B cell (primary cell): ENCODE measurements around the gene LAMC2. TPM values are rescaled to one million over a fixed set of nuclear protein-coding genes. Genes with fewer than 3 reads are reported as not detected.

Experiments used
- ATAC-seq: fragments of 200-7000 bp; cut with Tn5 transposase; one replicate; pipeline ENCODE4 v1.10.0; 2021; ENCODE audit warnings: low read depth, mild to moderate bottlenecking, moderate number of reproducible peaks, moderate library complexity
- CTCF ChIA-PET: fragments of 350-600 bp; sonication (Branson Sonifier 250); formaldehyde crosslinking; loops from one replicate; lab custom pipeline; 2021; ENCODE audit warnings: antibody characterized with exemption, inconsistent platforms; lab: Charles Lee
- POLR2A ChIA-PET: fragments of 350-600 bp; sonication (Branson Sonifier 250); formaldehyde crosslinking; loops from one replicate; lab custom pipeline; 2021; ENCODE audit warnings: antibody characterized with exemption; lab: Charles Lee
- DNase-seq: peaks from one replicate; pipeline ENCODE4 v3.0.0; 2013
- H2AFZ ChIP-seq: 2 replicates; pipeline ENCODE4 v1.6.1; 2012; ENCODE audit warnings: mild to moderate bottlenecking, low read depth, low read length; ENCODE audit not compliant: insufficient read depth, poor library complexity, severe bottlenecking
- H3K27ac ChIP-seq, 2 donors: 1 replicate in 1 of 2; 2 replicates in 1 of 2; pipeline ENCODE4 v1.5.1; 2012 to 2013; ENCODE audit warnings: low read length in 2 of 2, mild to moderate bottlenecking in 2 of 2, moderate library complexity in 1 of 2
- H3K27me3 ChIP-seq, 4 experiments: fragments of 200-600 bp in 1 of 4; sonication (generic) in 1 of 4; replicated peaks in 1 of 4; 1 replicate in 2 of 4; 2 replicates in 2 of 4; pipeline versions ENCODE4 v1.6.1 to v1.7.0; 2013 to 2016; ENCODE audit warnings: low read length in 3 of 4, mild to moderate bottlenecking in 2 of 4, mixed read lengths in 1 of 4, moderate library complexity in 1 of 4; ENCODE audit not compliant: insufficient read depth in 4 of 4, control insufficient read depth in 3 of 4; ENCODE audit errors: control extremely low read depth in 1 of 4
- H3K36me3 ChIP-seq, 2 experiments: replicated peaks in 1 of 2; 1 replicate in 1 of 2; 2 replicates in 1 of 2; pipeline versions ENCODE4 v1.6.1 to v1.7.1; 2013; ENCODE audit warnings: low read length in 1 of 2; ENCODE audit not compliant: insufficient read depth in 2 of 2, control insufficient read depth in 1 of 2; ENCODE audit errors: control extremely low read depth in 1 of 2, extremely low read depth in 1 of 2
- H3K4me1 ChIP-seq, 2 donors: fragments of 200-600 bp in 1 of 2; sonication (generic) in 1 of 2; 1 replicate in 1 of 2; 2 replicates in 1 of 2; pipeline versions ENCODE4 v1.5.1 to v1.6.1; 2013 to 2017; ENCODE audit warnings: low read length in 2 of 2; ENCODE audit not compliant: control insufficient read depth in 2 of 2, insufficient read depth in 2 of 2
- H3K4me2 ChIP-seq: replicated peaks from 2 replicates; pipeline ENCODE3; 2012; ENCODE audit warnings: mild to moderate bottlenecking, low read depth, low read length; ENCODE audit not compliant: poor library complexity, severe bottlenecking
- H3K4me3 ChIP-seq, 5 experiments: fragments of 200-600 bp in 1 of 5; sonication (generic) in 1 of 5; 1 replicate in 3 of 5; 2 replicates in 2 of 5; pipeline versions ENCODE4 v1.5.1 to v1.7.0; 2011 to 2016; ENCODE audit warnings: low read length in 4 of 5, mild to moderate bottlenecking in 4 of 5, low read depth in 2 of 5, control low read depth in 1 of 5, moderate library complexity in 1 of 5; ENCODE audit not compliant: insufficient read depth in 1 of 5; ENCODE audit errors: control extremely low read depth in 1 of 5, extremely low read depth in 1 of 5
- H3K79me2 ChIP-seq: fragments of 200-600 bp; sonication (generic); one replicate; pipeline ENCODE4 v1.6.0; 2016; ENCODE audit warnings: low read length; ENCODE audit not compliant: control insufficient read depth, insufficient read depth
- H3K9ac ChIP-seq: fragments of 200-600 bp; sonication (generic); 2 replicates; pipeline ENCODE4 v1.6.1; 2017; ENCODE audit warnings: mild to moderate bottlenecking, low read length, moderate library complexity
- H3K9me3 ChIP-seq, 3 donors: one replicate each; pipeline versions ENCODE4 v1.6.1 to v1.7.1; 2013; ENCODE audit warnings: low read length in 2 of 3; ENCODE audit not compliant: control insufficient read depth in 2 of 3, insufficient read depth in 1 of 3; ENCODE audit errors: control extremely low read depth in 1 of 3
- H4K20me1 ChIP-seq: 2 replicates; pipeline ENCODE4 v1.6.0; 2012; ENCODE audit warnings: mild to moderate bottlenecking, low read length; ENCODE audit not compliant: insufficient read depth, control insufficient read depth, poor library complexity, severe bottlenecking
- H3K27ac Mint-ChIP-seq: one replicate; pipeline ENCODE4 v1.8.0; 2021; ENCODE audit warnings: mixed read lengths
- H3K27me3 Mint-ChIP-seq: one replicate; pipeline ENCODE4 v1.8.0; 2021; ENCODE audit warnings: mixed read lengths
- H3K4me1 Mint-ChIP-seq: one replicate; pipeline ENCODE4 v1.8.0; 2021; ENCODE audit warnings: mixed read lengths
- H3K4me3 Mint-ChIP-seq: one replicate; pipeline ENCODE4 v1.8.0; 2021; ENCODE audit warnings: mixed read lengths
- H3K9me3 Mint-ChIP-seq: one replicate; pipeline ENCODE4 v1.8.0; 2022; ENCODE audit warnings: mixed read lengths; ENCODE audit not compliant: insufficient read depth
- EZH2 ChIP-seq: IDR thresholded peaks from 2 replicates; pipeline ENCODE4 v1.6.1; 2012; ENCODE audit warnings: borderline replicate concordance, low read depth, mild to moderate bottlenecking, moderate library complexity, low read length; ENCODE audit not compliant: insufficient read depth, poor library complexity, severe bottlenecking
- WGBS: methylation state at CpG from one replicate; pipeline ENCODE4 v1.1.5; 2013; ENCODE audit warnings: missing lambda C conversion rate; ENCODE audit not compliant: insufficient coverage; 5-methylcytosine and 5-hydroxymethylcytosine counted together
- intact Hi-C: fragments of 100-400 bp; cut with micrococcal nuclease; formaldehyde crosslinking; loops from one replicate; pipeline ENCODE4 v1.10.0; 2022
- polyA plus RNA-seq: library from polyadenylated mRNA; depleted of rRNA; stranded (reverse); fragments of >200 nt; gene quantifications from 2 replicates; pipeline ENCODE4 v1.2.3, GENCODE V29; 2012
- total RNA-seq, 2 donors: library from RNA; stranded (reverse); fragments of 120-200 nt in 1 of 2; gene quantifications; 1 replicate in 1 of 2; 2 replicates in 1 of 2; pipeline versions ENCODE4 v1.2.3 to v1.2.4, GENCODE V29; 2013 to 2022
- TF ChIP-seq, protein P1 (sequence below): fragments of 200-600 bp; IDR thresholded peaks from one replicate; pipeline ENCODE4 v1.8.0; 2022; ENCODE audit warnings: antibody characterized with exemption, mild to moderate bottlenecking

LAMC2 gene
- total and polyA plus RNA-seq, 2 donors (not counting 1 experiment from before 2014, with no cell fraction given): not detected

DNA sequence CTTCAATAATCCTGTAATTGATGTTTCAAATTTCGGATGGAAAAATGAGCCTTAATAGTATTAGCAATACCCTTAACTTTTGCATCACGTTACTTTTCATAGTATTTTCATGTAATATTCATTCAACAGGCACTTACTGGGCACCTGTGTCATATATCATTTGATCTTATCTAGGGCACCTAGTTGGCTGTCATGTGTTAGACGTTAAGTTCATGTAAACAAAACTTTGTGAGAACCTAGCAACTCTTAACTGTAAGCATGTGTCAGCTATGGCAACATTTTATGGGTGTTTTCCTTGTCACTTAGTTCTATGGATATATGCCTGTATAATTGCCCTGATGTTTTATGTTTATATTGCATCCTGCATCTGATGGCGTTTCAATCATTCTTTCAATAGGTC, 777 bp downstream of the LAMC2 start:
- H3K27ac Mint-ChIP-seq: no peak overlapping the region
- no CpG with 5 or more reads among the region's 4 CpGs for WGBS
- no peaks in the 10 kb centered on the region for H4K20me1 ChIP-seq

DNA sequence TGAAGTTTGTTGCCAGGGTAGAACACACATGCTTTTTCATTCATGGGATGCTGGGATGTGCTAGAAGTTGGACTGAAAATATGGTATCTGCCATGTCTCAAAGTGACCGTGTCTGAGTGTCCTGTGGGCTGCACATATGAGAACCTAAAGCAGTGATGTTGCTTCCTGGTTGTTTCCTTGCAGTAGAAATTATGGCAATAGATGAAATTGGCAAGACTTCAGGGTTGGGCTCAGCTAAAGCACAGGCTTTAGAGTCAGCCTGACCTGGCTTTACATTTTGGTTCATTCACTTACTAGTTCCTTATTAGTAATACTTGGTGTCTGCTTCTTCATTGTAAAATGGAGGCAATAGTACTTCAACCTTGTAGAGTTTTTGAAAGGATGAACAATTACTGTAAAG, 2.2 kb downstream of the LAMC2 start:
- no peak overlapping the region for H3K27ac Mint-ChIP-seq
- DNase-seq: no peak
- H3K36me3 ChIP-seq: no peaks in the 10 kb centered on the region
- CTCF ChIA-PET: no interaction called here
- H4K20me1 ChIP-seq: no peaks in the 10 kb centered on the region
- no peak overlapping the region for H3K4me3 ChIP-seq
- WGBS: 90% methylated on average over 1 of the region's 1 CpG
- peaks cover 0 to 17% (median 13%) of the 10 kb centered on the region in 4 experiments for H3K27me3 ChIP-seq
- H3K27me3 Mint-ChIP-seq: peaks cover 46% of the 10 kb centered on the region
- no peak overlapping the region for H3K27ac ChIP-seq
- no peak overlapping the region for H2AFZ ChIP-seq
- no peak overlapping the region for H3K9ac ChIP-seq
- intact Hi-C loops: no loop called here
- ATAC-seq: no peak
- no peaks in the 10 kb centered on the region for H3K4me1 Mint-ChIP-seq
- H3K4me1 ChIP-seq: peaks cover 4 to 7% of the 10 kb centered on the region in 2 donors
- H3K4me3 Mint-ChIP-seq: no peak overlapping the region
- no peaks in the 10 kb centered on the region for H3K9me3 ChIP-seq
- no peaks in the 10 kb centered on the region for H3K79me2 ChIP-seq
- H3K9me3 Mint-ChIP-seq: no peaks in the 10 kb centered on the region
- no peak overlapping the region for H3K4me2 ChIP-seq
- POLR2A ChIA-PET: no interaction called here
- no peak for TF ChIP-seq EZH2
- TF ChIP-seq, protein P1, sequence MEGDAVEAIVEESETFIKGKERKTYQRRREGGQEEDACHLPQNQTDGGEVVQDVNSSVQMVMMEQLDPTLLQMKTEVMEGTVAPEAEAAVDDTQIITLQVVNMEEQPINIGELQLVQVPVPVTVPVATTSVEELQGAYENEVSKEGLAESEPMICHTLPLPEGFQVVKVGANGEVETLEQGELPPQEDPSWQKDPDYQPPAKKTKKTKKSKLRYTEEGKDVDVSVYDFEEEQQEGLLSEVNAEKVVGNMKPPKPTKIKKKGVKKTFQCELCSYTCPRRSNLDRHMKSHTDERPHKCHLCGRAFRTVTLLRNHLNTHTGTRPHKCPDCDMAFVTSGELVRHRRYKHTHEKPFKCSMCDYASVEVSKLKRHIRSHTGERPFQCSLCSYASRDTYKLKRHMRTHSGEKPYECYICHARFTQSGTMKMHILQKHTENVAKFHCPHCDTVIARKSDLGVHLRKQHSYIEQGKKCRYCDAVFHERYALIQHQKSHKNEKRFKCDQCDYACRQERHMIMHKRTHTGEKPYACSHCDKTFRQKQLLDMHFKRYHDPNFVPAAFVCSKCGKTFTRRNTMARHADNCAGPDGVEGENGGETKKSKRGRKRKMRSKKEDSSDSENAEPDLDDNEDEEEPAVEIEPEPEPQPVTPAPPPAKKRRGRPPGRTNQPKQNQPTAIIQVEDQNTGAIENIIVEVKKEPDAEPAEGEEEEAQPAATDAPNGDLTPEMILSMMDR: no peak

More for the DNA sequence above, 777 bp downstream of the LAMC2 start:
- Histone ChIP-seq H3K4me1 (peaks cover 4 to 7% of the 10 kb centered on the region in 2 donors), H3K79me2 (no peaks in the 10 kb centered on the region), H3K36me3 (no peaks in the 10 kb centered on the region), H3K4me3 (no peak overlapping the region), H3K4me2 (no peak overlapping the region), H3K27ac (no peak overlapping the region), H3K9me3 (no peaks in the 10 kb centered on the region), H3K9ac (no peak overlapping the region), H2AFZ (no peak overlapping the region), H3K27me3 (peaks cover 0 to 17% (median 13%) of the 10 kb centered on the region in 4 experiments)
- intact Hi-C loops: no loop called here
- CTCF ChIA-PET: no interaction called here
- H3K27me3 Mint-ChIP-seq: peaks cover 38% of the 10 kb centered on the region
- no peak overlapping the region for H3K4me3 Mint-ChIP-seq
- POLR2A ChIA-PET: no interaction called here
- DNase-seq (no peak), ATAC-seq (no peak)
- no peaks in the 10 kb centered on the region for H3K4me1 Mint-ChIP-seq
- TF ChIP-seq, protein P1: no peak
- TF ChIP-seq EZH2: no peak
- H3K9me3 Mint-ChIP-seq: no peaks in the 10 kb centered on the region
